ENCODE measurements around the gene KRTAP6-2.

- TF ChIP-seq CTCF (IDR thresholded peaks at IDR 0.05) = no peak
- TF ChIP-seq POLR2AphosphoS5 (IDR thresholded peaks at IDR 0.05) = no peak
- no peak for TF ChIP-seq POLR2A (IDR thresholded peaks at IDR 0.05; ENCODE audit: low read depth)
- TF ChIP-seq EP300 (IDR thresholded peaks at IDR 0.05) = no peak
Measured at GRCh38 chr21:30563072-30563471, 35.6 kb downstream of the KRTAP6-2 start.

Measured in esophagus muscularis mucosa (tissue), 4 donors.